ENCODE measurements around the gene ARSH.

- no peak for TF ChIP-seq CTCF (conservative IDR thresholded peaks at IDR 0.05)
- TF ChIP-seq EZH2 (IDR thresholded peaks at IDR 0.05; ENCODE audit: low read depth) = no peak
Observed at GRCh38 chrX:2967012-2967411, 39.3 kb upstream of the ARSH start.

Data from PC-9 (cell line).